H1 (cell line): ENCODE results near the gene SLC28A1.

Source experiments
- EGR1 ChIP-seq: IDR thresholded peaks from 2 replicates; pipeline ENCODE4 v1.6.1; 2011; ENCODE audit warnings: low read depth, low read length, borderline replicate concordance
- KDM5A ChIP-seq: fragments of 200-600 bp; IDR thresholded peaks from 2 replicates; pipeline ENCODE4 v1.7.1; 2012; ENCODE audit warnings: mild to moderate bottlenecking, low read length, inconsistent platforms, mixed read lengths
- NANOG ChIP-seq: IDR thresholded peaks from 2 replicates; pipeline ENCODE4 v1.6.1; 2011; ENCODE audit warnings: low read length, low read depth, mild to moderate bottlenecking, inconsistent platforms; ENCODE audit not compliant: insufficient read depth, poor library complexity, severe bottlenecking
- RAD21 ChIP-seq, 2 experiments: IDR thresholded peaks in 1 of 2; conservative IDR thresholded peaks in 1 of 2; 2 replicates each; pipeline ENCODE4 v1.6.1; 2011; ENCODE audit warnings: low read depth in 2 of 2, low read length in 2 of 2, improper control_type of control experiment in 1 of 2, inconsistent platforms in 1 of 2, mild to moderate bottlenecking in 1 of 2, moderate library complexity in 1 of 2
- ZNF274 ChIP-seq: IDR thresholded peaks from 2 replicates; pipeline ENCODE4 v1.7.0; 2012; ENCODE audit warnings: low read length, borderline replicate concordance; ENCODE audit errors: extremely low read depth

DNA sequence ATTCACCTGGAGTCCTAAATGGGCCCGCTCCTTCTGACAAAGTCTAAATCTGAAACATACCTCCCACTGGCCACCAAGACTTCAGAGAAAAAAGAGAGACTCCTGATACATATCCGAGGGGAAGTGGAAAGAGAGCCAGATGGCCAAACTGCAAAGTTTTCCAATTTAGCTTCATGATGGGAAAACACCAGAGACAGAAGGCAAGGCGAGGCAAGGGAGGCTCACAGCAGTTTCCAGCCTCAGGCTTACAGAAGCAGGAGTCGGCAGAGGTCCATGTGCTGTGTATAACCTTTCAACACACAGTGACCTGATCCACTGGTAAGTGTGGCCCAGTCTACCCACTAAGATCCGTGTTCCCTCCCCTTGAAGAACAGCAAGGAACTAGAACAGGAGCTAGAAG, 67.3 kb downstream of the SLC28A1 start:
- TF ChIP-seq KDM5A = no peak
- no peak for TF ChIP-seq NANOG
- TF ChIP-seq EGR1 = no peak
- TF ChIP-seq ZNF274 = no peak
- TF ChIP-seq RAD21 (IDR thresholded peaks at IDR 0.05 in 1 of 2, conservative IDR thresholded peaks at IDR 0.05 in 1 of 2; ENCODE audit: low read depth in 2 of 2, low read length in 2 of 2) = no peak
